ENCODE results near the gene PROK1.
"Not testable (repeated sequence)": the region's sequence is repeated elsewhere in the genome, so short reads cannot be mapped to it uniquely, and the experiment has no call there.

PROK1 gene, protein sequence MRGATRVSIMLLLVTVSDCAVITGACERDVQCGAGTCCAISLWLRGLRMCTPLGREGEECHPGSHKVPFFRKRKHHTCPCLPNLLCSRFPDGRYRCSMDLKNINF

DNA sequence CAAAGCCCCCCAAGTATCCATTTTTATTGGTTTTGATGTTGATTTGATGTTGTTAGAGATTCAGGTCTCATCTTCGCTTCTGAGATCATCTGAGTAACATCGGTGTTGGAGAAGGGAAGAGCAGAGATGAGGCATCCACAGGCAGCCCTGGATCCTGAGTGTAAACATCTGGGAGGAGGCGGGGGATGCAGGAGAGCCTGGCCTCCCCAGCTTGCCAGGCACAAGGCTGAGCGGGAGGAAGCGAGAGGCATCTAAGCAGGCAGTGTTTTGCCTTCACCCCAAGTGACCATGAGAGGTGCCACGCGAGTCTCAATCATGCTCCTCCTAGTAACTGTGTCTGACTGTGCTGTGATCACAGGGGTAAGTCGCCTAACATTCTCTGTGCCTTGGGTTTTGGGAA lies at the start of gene PROK1:
TSS of gene PROK1 (plus strand) at position 221 of the 400 bp plus-strand sequence. CDS start at position 289, 68 bp downstream.
- FAIRE-seq = no peak

DNA sequence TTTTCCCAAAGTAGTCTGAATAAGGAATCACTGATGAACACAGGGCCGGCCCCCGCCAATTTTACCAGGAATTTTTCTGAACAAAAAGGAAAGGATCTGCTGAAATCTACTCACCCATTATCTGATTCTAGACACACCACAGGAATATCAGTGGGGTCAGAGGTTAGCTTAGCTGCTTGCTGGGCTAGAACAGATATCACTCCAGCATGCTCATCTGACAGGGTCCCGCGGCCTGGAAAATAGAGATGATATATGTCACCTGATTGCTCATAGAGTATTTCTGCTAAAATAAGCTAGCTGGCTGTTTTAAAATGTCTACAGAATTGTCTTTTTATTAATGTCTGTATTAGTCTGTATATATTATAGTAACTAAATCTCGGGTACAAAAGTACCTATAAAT lies 47.1 kb upstream of the PROK1 start:
- no peak for FAIRE-seq

DNA sequence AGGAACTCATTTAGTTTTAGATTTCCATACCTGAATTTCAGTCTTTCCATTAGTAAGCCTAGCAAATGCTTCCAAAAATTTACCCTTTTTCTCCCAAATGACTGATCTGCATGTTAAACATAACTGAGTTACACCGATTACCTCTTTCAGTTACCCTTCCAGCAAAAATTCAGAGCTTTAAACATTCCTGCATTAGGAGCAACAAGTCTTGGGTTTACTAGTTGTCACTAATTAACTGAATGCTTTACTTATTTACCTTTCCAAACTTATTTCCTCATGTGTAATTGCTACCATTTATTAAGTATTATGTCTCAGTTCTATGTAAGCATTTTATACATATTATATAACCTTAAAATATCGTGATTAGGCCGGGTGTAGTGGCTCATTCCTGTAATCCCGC lies 46.5 kb upstream of the PROK1 start:
- FAIRE-seq = no peak

DNA sequence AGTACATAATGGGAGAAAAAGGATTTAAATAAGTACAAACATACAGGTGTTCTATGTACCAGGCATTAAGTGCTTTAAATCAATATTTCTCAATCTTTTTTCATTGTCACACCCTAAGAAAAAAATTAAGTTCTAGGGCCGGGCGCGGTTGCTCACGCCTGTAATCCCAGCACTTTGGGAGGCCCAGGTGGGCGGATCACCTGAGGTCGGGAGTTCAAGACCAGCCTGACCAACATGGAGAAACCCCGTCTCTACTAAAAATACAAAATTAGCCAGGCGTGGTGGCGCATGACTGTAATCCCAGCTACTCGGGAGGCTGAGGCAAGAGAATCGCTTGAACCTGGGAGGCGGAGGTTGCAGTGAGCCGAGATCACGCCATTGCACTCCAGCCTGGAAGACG lies 44.5 kb upstream of the PROK1 start:
- FAIRE-seq = not testable (repeated sequence)

DNA sequence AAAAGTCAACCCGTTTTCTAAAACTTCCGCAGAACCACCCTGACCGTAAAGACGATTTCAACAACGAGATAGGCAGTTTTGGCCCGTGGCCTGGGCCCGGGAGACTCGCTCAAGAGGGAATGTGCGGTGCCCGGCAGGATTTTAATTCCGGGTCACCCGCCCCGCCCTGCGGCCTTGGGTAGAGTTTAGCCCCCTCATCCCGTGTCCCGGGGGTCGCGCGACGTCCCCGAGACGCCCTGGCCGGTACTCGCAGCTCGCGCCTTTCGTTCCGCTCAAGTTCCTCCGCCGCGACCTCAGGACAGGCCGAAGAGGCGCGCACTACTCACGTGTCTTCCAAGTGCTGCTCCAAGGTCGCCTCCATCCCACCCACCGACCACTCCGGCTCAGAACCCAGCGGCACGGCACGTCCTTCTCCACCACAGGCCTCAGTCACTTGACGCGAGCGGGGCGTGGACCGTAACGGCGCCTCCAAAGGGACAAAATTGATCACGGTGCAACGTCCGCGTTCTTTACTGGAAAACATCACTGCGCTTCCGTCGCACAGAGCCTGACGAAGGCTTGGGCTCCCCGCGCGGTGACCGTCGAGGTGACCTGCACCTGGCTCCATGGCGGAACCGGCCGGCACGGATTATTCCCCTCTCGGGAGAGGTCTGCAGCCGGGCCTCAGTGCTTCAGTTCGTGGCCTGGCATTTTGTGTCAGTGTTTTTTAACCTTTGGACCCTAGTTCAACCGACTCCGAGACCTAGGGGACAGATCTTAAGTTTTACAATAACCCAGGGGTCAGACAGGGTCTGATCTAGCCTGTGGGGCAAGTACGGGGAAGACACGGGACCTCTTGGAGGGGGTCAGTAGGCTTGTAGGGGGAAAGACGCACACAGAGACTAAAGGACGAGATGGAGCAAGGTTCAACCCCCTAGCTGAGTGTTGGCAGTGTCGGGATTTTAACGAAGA lies 43.4 kb upstream of the PROK1 start, which contains the start of gene LAMTOR5:
TSS of gene LAMTOR5 (minus strand) at position 435 of the 951 bp plus-strand sequence. CDS start at position 361, 74 bp downstream.
- FAIRE-seq = no peak

DNA sequence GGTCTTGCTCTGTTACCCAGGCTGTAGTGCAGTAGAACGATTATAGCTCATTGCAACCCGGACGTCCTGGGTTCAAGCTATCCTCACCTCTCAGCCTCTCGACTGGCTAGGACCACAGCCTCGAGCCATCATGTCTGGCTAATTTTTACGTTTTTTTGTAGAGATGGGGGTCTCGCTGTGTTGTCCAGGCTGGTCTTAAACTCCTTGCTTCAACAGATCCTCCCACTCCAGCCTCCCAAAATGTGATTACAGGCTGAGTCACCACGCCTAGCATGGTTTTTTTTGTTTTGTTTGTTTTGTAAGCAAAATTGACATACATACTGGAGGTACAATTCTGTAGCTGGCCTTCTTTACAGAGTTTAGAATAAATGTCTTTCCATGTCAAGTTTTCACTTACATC lies 42.5 kb upstream of the PROK1 start:
- no peak for FAIRE-seq

DNA sequence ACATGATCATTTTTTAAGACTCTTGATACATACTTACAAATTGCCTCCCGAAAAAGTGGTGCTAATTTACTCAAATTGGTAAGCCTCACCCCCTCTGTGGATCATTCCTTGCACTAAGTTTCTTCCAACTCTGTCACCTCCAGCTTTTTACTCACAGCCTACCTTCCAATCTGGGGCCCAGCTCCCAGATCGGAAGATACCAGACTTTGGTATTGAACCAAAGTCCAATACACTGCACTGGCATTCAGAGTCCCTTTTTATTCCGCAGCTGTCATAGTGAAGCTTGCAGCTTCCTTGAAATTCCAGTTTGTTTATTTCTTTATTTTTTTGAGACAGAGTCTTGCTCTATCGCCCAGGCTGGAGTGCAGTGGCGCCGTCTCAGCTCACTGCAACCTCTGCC lies 41.6 kb upstream of the PROK1 start:
- no peak for FAIRE-seq

DNA sequence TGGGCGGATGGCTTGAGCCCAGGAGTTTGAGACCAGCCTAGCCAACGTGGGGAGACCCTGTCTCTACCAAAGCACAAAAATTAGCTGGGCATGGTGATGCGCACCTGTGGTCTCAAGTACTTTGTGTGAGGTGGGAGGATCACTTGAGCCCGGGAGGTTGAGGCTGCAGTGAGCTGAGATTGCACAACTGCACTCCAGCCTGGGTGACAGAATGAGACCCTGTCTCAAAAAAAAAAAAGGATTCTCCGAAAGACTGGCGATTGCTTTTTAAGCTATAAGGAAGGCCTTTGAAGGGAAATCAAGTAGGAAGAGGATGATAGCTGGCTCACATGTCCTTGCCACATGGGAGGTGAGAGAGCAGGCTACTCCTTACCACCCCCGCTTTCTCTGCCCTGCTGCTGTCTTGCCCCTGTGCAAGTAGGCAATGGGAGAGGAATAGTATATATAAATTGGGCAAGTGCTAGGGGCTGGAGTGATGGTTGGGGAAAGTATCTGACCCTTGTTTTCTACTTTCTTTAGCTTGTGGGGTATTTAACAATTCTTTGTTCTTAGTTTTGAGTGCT lies 39.7 kb upstream of the PROK1 start:
- FAIRE-seq = no peak

DNA sequence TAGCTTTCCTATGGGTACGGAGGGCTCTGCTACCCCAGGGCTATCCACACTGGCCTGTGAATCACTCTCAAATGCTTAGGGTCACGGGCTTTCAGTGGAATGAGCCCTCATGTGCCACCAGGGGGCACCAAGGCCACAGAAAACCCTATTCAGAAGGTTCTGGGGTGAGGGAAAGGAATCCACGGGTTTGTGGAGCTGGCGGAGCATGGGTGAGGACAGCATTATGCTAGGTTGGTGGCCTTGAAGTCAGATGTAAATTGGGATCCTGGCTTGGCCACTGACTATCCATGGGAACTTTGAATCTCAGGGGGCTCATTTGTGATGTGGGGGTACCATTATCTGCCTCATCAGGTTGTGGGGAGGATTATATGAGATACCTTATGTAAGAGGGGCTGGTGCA lies 38.4 kb upstream of the PROK1 start:
- no peak for FAIRE-seq

DNA sequence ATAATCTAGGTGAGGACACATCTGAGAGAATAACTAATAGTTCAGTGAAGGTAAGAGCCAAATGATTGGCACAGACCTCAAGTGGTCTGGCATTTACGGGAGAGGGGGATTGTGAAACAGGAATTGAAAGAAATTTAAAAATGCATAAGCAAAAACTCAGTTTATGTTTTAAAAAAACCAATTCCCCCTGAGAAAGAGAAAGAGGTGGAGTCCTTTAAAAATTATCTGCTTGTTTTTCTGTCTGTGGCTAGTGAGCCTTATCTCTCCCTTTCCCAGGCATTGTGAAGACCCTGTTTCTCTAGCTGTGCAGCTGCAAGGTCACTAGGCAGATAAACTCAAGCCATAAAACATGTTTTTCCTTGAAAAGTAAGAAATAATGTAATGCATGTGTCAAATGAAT lies 37.9 kb upstream of the PROK1 start:
- FAIRE-seq = not testable (repeated sequence)

DNA sequence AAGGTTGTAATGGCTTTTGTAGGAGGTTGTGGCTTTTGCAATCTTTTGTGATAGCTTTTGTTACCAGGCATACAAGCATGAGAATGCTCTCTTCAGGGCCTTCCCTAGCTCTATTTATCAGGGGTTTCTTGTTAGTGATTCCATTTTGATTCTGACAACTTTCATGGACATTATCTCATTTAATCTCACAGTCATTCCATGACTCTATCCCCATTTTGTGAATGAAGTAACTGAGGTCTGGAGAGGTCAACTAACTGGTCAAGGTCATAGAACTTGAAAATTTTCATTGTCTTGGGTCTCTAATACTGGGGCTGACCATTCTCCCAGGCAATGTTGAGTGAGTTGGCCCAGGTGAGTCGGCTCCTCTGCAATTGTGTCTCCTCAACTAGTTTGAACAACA lies 32.2 kb upstream of the PROK1 start:
- no peak for FAIRE-seq

DNA sequence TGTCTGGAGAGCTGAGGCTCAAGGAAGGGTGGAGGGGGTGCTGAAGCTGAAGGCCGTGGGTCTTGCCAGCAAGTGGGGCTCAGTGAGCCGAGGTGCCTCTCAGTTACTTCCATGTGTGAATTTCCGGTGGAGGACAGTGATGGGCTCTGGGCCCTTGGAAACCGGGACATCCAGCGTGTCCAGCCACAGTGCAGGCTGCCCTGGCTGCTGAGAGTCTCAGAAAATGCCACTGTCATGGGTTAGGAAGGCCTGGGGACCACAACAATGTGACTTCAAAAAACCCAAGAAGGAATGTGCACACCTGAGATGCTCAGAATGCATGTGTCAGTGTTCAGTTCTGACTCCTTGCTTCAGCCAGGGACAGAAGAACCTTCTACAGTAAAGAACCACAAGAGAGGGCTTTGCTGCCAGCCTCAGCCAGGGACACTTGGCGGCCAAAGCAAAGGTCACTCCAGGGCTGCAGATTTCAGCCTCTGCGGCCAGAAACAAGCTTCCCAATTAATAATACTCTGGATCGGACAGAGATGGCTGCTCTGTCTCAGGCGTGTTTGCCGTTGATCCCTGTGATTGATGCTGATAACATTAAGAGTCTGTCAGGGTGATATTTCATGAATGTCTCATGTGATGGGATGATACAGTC lies 30.8 kb upstream of the PROK1 start:
- FAIRE-seq = no peak

DNA sequence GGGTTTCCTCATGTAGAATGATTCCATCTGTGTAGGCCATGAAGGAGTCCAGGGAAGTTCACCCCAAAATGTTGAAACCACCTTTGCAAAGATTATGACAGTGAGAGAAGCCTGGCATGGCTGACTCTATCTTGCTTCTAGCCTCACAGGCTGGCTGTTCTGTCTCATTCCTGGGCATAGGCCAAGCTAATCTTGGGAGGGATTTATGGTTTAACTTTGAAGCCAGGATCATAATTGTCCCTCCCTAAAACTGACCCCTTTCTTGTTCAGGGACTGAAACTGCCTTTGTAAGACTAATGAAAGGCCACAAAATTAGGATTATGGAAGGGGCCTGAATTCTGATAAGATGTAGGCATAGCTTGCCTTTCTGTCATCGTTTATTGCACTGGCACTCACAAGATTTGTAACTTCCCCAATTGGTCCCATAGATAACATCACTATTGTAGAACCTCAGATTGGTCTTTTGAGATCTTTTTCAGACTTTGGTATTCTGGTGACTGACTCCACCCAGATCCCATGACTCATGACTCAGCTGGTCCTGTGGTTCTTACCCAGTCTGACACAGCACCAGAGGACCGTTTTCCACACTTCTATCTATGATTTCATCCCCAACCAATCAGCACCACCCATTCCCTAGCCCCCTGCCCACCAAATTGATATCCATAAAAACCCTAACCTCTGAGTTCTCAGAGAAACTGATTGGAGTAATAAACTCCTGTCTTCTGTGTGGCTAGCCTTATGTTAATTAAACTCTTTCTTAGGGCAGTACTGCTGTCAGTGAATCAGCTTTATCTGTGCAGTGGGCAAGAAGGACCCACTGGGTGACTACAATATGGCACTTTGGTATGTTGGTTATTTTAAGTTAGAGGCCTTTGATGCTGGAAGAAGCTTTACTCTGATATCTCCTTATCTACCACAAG lies 29.8 kb upstream of the PROK1 start:
- FAIRE-seq = no peak

DNA sequence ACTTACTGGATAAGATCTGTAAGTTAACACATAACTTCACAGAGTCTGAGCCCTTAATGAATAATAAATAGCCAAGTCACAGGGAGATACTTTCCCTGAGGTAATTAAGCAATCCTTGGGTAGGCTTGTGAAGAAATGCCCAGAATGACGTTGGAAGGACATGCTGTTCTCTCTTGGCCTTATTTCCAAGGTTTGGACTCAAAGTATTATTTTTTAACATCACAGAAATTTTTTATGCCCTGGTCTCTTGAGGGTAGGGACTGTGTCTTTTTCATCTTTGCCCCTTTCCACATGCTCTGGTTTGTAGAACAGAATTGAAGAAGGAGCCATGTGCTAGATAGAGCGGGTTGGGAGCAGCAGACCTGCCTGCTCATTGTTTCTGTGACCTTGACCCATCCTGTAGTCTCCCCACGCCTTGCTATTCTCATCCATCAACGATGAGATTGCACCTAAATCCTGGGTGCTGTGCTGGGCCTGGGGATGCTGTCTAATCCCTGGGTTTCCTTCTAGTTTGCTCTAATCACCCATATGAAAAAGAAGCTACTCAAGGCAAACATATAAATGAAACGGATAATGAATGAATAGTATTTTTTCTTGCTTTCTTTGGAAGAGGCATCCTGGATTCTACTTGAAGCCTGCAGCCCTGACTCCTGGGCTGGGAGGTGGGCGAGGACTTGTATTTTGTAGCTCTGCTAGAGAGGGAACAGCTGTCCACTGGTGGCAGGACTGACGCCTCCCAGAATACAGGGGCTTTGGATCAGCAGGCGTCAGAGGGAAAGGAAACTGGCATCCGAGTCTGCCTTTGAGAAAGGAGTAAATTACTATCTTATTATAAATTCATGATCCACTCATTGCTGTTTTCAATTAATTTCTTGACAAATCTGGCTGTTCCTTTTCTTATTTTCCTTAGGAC lies 26.0 kb upstream of the PROK1 start:
- no peak for FAIRE-seq

DNA sequence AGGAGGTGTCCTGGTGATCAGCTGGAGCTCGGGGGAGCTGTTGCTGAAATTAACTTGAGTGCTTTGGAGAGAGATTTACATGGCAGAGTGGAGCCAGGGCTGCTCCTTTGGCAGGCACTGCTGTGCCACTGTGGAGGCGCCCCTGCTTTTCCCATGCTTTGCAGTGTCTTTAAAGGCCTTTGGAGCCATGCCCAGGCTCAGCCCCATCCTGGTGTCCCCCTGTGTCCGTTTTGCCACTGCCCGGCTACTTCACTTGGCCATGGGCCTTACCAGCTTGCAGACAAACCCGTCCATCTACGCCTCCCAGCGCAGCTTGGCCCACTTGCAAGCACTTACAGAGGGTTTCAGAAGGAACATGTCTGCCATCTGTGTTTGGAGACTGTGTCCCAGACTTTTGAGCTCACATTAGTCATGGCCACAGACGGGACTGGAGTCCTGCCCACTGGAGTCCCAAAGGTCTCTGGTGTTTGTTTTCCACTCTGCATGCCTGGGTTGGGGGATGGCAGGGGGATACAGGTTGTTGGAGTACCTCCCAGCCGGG lies 25.3 kb upstream of the PROK1 start:
- FAIRE-seq = no peak

DNA sequence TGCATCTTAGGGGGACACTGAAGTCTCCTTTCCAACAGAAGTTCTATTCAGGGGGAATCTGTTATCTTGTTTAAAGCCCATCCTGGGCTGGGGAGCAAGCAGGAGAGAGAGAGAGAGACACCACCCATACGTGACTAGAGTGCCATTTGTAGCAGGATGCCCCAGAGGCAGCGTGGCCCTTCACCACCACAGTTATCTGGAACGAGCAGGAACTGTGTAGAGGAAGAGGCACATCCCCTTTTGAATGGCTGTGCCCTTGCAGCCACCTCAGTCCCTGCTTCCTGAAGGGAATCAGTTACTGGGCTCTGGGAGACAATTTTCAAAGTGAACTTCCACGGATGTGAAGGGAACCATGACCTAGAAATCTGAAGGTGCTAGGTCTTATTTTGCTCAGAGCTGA lies 24.1 kb upstream of the PROK1 start:
- FAIRE-seq = no peak

DNA sequence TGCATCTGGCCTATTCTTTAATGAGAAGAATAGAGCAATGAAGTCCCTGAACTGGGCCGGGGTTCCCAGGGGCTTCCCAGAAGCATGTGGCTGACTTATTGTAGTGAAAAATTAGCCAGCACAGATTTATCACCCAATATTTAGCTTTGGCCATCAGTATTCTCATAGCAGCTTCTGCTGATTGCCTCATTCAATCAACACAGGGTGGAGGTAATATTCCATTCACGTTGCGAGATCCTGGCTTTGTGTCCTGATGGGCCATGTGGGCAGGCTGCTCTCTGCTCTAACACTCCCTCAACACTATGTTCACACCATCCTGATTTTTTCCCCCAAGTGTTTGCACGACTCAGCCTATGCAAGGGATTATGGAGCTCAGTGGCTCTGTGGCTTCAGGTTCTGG lies 22.0 kb upstream of the PROK1 start:
- no peak for FAIRE-seq

DNA sequence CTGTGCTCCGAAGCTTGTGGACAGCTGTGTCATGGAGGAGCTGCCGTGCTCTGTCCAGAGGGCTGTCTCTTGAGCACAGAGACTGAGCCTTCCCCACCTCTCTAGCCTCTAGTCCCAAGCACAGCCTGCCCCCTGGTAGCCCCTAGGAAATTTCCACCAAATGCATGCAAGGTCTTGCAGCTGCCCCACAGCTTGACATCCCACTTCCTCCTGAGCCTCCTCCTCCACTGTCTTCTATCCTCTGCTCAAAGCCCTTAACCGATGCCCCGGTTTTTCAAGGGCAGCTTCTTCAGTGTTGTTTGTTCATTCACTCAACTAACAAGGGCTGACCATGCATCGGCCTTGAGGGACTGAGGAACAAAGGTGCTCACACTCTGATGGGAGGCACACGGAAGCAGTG lies 20.6 kb upstream of the PROK1 start:
- no peak for FAIRE-seq

DNA sequence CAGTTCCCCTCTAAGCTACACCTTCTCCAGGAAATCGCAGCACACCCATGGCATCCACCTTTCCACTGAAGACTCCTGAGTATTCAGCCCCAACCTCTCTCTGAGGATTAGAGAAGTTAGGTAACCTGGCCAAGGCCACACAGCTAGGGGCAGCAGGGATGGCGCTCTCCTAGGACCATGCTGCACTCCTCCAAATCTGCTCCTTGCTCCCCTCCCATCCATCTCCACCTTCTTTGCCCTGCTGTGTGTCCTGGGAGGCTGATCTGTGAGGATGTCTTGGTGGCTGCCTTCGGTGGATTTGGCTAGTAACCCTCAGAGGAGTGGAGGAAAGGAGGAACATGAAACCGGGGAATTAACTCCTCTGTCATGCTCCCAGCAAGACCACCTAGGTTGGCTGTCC lies 20.0 kb upstream of the PROK1 start:
- no peak for FAIRE-seq

DNA sequence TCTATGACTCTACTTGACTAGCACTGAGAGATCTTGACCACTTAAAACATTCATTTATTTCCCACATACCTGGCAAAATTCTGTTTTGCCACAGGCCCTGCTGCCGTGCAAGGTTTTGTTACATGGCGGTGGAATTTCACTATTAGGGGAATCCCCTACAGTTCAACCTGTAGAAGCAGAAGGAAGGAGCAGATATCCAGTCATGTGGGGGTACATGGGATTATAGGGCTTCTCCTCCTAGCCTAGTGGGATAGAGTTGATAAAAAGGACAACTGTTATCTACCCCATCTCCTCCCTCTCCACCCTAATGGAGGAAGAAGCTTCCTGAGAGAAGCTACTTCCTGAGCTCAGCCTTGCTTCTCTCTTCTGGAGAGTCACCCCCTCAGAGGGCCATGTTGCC lies 17.7 kb upstream of the PROK1 start:
- no peak for FAIRE-seq

DNA sequence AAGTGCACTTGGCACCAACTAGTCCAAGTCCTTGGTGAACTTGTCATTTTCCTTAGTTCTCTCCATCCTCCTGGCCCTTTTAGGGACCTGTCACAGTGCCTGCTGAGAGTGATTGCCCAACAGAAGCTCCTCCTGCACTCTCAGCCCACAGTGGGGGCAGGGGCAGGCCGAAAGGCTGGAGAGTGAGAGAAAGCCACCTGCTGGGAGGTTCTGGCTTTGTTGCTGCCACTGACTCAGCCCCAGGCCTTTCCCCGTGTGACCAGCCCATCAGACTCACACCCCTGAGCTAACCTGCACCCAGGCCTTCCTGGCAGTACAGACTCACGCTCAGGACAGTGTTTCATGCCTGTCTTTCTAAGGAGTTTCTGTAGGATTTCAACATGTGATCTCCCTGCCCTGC lies 17.1 kb upstream of the PROK1 start:
- FAIRE-seq = no peak
